HG02970 (cell line): ENCODE data around the gene DNAJC5G.

Experiments used
- ATAC-seq: cut with Tn5 transposase; IDR thresholded peaks from one replicate; pipeline ENCODE4 v1.9.1; 2021; ENCODE audit warnings: mild to moderate bottlenecking, moderate library complexity, moderate number of reproducible peaks; ENCODE audit not compliant: unreplicated experiment, low FRiP score

Gene DNAJC5G, protein sequence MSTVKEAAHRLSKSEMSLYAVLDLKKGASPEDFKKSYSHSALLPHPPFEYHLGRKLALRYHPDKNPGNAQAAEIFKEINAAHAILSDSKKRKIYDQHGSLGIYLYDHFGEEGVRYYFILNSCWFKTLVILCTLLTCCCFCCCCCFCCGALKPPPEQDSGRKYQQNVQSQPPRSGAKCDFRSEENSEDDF

DNA sequence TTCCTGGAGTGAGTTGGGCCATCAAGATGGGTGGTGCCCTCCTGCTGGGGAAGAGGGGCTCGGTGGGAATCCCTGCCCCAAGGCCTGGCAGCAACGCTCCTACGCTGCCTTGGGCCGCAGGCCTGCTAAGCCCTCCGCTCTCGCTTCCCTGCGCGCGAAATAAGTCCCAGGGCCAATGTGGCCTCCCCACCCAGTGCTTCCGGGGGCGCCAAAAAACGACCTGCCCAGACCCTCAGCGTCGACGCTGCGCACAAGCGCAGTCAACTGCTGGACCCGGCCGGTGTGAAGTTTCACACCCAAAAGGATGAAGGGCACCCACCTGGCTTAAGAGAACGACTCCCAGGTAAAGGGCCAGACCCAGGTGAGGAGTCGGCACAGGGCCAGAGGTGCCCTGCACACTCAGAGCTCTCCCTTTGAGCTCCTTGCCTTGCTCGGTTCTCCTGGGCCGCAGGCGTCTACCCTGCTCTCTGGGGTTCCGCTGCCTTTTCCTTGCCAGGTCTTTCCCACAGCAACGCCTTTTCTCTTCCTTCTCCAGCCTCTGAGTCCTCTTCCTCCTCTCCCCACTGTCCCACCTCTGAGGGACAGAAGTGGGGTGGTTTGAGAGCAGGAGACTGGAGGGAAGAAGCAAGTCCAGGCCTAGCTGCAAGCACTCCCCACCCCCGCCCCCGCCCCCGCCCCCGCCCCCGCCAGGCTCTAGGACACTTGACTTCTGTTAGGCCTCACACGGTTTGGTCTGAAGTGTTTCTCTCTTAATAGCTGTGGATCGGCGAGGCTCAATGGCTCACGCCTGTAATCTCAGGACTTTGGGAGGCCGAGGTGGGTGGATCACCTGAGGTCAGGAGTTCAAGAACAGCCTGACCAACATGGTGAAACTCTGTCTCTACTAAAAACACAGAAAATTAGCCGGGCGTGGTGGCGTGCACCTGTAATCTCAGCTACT is at the start of gene DNAJC5G:
Gene DNAJC5G (plus strand): TSS at position 223 of the 940 bp plus-strand sequence. CDS start 1,296 bp downstream, outside the sequence.
- no peak for ATAC-seq

DNA sequence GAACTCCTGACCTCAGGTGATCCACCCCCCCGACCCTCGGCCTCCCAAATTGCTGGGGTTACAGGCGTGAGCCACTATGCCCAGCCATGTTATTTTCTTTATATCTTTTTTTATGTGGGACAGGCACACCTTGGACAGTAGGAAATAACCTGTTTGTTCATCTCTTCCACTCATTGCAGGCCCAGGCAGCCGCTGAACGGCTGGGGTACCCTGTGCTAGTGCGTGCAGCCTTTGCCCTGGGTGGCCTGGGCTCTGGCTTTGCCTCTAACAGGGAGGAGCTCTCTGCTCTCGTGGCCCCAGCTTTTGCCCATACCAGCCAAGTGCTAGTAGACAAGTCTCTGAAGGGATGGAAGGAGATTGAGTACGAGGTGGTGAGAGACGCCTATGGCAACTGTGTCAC is 49.7 kb upstream of the DNAJC5G start:
- no peak for ATAC-seq

DNA sequence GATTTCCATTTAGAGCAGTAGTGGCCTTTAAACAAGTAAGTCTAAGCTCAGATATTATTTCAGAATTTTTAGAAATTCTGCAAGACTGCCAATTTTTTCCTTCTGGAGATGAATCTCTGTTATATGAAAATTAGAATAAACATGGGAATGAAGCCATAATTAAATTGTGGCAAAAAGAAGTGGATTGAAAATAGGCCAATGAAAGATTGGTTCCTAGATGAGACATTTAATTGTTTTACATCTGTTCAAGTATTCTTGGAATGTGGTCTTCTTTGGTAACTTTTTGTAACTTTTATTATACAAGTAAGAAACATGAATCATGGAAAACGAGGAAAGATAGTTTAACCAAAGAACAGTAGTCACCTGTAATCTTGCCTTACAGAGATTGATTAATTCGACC is 47.7 kb upstream of the DNAJC5G start:
- ATAC-seq = no peak

DNA sequence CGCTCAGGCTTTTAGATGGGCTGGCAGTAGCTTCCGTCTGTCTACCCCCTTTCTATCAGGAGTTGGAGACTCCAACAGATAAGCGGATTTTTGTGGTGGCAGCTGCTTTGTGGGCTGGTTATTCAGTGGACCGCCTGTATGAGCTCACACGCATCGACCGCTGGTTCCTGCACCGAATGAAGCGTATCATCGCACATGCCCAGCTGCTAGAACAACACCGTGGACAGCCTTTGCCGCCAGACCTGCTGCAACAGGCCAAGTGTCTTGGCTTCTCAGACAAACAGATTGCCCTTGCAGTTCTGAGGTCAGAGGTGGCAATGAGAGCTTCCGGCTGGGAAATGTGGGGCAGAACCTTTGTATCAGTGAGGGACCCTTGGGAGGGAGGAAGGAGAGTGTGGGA is 43.3 kb upstream of the DNAJC5G start:
- ATAC-seq = no peak

DNA sequence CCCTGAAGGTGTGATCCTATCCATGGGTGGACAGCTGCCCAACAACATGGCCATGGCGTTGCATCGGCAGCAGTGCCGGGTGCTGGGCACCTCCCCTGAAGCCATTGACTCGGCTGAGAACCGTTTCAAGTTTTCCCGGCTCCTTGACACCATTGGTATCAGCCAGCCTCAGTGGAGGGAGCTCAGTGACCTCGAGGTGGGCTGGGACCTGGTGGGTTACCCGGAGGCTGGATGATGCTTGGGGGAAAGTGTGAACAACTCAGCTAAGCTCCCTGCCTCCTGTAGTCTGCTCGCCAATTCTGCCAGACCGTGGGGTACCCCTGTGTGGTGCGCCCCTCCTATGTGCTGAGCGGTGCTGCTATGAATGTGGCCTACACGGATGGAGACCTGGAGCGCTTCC is 41.9 kb upstream of the DNAJC5G start:
- no peak for ATAC-seq

DNA sequence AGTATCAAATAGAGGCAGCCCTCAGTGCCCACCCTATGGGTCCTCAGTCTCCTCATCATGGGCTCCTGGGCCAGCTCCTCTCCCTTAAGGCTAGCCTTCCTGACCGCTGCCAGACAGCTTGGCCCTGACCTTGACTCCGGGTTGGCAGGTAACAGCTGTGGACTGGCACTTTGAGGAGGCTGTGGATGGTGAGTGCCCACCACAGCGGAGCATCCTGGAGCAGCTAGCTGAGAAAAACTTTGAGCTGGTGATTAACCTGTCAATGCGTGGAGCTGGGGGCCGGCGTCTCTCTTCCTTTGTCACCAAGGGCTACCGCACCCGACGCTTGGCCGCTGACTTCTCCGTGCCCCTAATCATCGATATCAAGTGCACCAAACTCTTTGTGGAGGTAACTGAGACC is 39.1 kb upstream of the DNAJC5G start:
- no peak for ATAC-seq

DNA sequence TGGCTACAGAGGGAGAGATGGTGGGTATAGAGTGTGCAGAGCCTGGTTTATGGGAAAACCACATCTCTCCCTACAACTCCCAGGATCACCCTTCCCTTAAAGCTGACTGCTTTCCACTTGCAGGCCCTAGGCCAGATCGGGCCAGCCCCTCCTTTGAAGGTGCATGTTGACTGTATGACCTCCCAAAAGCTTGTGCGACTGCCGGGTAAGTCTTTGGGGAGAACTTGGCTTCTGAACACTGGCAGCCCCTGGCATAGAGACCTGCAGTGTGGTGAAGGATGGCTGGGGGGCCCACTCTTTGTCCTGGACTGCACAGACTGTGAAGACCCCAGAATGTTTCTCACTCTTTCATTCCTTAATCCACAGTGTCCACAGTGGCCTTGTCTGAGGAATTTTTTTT is 38.6 kb upstream of the DNAJC5G start:
- no peak for ATAC-seq

DNA sequence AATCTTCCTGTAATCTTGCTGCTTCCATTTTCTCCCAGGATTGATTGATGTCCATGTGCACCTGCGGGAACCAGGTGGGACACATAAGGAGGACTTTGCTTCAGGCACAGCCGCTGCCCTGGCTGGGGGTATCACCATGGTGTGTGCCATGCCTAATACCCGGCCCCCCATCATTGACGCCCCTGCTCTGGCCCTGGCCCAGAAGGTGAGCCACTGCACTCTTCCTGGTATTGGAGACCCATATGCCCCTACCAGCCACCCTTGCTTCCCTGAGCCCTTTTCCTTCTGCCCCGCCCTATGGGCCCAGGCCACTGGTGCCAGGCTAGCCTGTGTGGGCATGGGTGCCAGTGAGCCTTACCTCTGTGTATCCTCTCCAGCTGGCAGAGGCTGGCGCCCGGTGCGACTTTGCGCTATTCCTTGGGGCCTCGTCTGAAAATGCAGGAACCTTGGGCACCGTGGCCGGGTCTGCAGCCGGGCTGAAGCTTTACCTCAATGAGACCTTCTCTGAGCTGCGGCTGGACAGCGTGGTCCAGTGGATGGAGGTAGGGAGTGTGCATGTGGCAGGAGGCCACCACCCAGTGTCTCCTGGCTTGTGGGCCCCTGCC is 37.8 kb upstream of the DNAJC5G start:
- no peak for ATAC-seq

DNA sequence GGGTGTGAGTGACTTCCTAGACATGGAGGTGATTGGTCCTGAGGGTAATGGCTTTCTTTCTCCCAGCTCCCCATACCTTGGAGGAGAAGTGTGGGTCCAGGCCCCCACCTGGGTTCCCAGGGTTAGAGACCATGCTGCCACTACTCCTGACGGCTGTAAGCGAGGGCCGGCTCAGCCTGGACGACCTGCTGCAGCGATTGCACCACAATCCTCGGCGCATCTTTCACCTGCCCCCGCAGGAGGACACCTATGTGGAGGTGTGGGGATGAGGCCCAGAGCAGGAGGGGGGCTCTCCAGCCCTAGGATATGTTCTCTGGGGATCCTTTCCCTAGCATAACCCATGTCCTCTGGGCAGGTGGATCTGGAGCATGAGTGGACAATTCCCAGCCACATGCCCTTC is 36.3 kb upstream of the DNAJC5G start:
- ATAC-seq = no peak

DNA sequence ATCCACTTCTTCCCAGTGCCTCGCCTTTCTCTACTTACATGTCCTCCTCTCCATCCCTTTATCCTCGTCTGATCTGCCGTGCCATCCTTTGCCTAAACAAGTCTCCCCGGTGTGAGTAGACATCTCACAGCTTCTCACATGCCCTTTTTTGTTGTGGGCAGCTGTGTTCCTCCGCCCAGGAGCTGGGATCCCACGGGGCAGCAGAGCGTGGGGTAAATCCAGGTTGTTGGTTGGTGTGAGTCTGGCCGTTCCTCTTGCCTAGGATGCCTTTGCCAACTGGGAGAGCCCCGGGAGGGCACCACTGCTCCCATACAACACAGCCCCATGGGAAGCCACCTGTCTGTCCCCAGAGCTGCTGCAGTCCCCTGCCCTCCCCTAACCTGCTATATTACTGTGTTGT is 34.8 kb upstream of the DNAJC5G start:
- no peak for ATAC-seq

DNA sequence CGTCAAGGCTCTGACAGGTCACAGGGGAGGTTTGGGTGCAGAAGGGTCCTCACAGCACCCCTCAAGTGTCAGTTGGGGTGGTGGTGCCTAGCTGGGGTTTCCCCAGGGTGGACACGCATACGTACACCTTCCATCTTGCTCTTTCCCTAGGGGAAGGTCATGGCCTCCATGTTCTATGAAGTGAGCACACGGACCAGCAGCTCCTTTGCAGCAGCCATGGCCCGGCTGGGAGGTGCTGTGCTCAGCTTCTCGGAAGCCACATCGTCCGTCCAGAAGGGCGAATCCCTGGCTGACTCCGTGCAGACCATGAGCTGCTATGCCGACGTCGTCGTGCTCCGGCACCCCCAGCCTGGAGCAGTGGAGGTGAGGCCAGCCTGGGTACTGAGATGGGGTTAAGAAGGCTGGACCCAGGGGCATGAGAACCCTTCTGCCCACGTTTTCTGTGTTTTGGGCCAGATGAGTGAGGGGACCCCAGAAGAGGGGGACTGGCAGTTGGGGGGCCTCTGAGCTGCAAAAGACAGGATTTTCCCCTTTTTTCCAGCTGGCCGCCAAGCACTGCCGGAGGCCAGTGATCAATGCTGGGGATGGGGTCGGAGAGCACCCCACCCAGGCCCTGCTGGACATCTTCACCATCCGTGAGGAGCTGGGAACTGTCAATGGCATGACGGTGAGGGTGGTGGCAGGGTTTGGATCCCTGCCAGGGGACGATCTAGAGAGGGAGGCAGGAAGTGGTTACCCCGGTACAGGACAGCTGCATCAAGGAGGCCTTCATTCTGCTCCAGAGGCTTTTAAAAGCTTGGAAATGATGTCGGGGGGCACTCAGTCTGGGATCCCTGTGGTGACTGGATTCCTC is 33.2 kb upstream of the DNAJC5G start:
- no peak for ATAC-seq

DNA sequence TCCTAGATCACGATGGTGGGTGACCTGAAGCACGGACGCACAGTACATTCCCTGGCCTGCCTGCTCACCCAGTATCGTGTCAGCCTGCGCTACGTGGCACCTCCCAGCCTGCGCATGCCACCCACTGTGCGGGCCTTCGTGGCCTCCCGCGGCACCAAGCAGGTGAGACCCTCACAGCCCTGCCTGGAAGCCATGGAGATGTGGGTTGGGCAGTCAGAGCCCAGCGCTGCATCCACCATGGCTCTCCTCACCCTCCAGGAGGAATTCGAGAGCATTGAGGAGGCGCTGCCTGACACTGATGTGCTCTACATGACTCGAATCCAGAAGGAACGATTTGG is 32.6 kb upstream of the DNAJC5G start:
- no peak for ATAC-seq

DNA sequence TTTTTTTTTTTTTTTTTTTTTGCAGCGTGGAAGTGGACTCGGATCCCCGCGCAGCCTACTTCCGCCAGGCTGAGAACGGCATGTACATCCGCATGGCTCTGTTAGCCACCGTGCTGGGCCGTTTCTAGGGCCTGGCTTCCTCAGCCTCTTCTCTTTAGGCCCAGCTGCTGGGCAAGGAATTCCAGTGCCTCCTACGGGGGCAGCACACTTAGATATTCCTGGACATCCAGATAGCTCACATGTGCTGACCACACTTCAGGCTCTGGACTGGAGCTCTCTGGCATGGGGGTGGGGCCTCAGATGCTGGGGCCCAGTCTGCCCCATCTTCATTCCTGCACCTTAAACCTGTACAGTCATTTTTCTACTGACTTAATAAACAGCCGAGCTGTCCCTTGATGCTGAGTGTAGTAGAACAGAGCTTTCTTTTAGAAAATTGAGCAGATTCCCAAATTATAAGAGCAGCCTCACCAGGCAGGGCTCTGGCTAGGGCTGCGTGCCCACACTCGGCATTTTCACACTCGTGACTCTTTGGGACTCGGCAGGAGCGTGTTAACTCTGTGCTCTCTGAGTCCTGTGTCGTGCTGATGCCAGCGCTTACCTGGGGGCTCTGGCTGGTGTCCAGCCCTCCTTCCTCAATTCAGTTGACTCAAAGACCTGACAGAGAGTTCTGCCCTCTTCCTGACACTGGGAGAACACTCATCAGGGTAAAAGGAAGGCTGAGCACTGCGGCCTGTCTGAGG is 31.7 kb upstream of the DNAJC5G start:
- ATAC-seq = no peak

DNA sequence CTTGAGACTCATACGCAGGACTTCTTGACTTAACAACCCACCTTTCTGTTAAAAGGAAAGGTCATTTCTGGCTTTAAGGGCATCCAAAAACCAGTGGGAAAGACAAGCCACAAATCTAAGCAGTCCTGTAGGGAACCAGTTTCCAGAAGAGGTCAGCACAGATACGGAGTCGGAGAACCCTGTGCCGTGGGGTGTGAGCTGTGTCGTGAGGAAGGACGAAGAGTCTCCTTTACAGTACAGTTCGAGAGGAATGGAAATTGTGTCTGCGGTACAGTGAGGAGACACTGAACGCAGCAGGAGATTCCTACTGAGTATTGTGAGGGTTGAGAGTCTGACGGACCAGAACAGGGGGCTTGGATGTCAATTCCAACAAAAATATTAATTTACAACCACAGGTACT is 30.1 kb upstream of the DNAJC5G start:
- ATAC-seq = no peak

DNA sequence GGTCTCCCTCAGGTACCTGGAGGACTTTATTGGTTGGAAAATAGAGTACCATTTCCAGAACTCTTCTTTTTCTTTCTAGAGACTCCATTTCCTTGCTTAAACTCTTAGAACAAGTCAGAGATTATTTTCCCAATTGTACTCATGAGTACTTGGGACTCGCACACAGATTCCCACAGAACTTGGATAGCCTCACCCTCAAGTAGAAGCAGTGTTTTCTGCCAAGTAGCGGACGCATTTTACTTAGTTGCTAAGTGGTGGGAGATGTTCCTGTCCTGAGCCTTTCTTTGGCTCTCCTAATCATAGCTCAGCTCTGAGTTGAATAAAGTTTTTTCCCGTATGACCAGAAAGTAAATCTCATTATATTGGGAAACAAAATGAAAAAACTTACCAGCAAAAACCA is 29.6 kb upstream of the DNAJC5G start:
- ATAC-seq = no peak

DNA sequence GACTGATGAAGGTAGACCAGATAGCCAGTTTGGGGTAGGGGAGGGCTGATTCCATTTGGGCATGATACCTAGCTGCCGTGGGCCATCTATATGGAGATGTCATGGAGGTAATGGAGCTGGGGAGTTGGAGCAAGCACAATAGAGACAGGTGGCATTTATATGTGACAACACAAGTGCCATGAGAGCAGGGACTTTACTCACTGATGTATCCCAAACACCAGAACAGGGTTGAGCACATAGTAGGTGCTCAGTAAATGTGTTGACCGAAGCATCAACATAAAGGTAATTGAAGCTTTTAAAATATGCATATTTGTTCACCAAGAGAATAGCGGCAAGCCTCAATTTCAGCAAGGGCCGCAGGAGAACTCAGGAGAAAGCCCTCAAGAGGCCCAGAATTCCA is 27.3 kb upstream of the DNAJC5G start:
- no peak for ATAC-seq

DNA sequence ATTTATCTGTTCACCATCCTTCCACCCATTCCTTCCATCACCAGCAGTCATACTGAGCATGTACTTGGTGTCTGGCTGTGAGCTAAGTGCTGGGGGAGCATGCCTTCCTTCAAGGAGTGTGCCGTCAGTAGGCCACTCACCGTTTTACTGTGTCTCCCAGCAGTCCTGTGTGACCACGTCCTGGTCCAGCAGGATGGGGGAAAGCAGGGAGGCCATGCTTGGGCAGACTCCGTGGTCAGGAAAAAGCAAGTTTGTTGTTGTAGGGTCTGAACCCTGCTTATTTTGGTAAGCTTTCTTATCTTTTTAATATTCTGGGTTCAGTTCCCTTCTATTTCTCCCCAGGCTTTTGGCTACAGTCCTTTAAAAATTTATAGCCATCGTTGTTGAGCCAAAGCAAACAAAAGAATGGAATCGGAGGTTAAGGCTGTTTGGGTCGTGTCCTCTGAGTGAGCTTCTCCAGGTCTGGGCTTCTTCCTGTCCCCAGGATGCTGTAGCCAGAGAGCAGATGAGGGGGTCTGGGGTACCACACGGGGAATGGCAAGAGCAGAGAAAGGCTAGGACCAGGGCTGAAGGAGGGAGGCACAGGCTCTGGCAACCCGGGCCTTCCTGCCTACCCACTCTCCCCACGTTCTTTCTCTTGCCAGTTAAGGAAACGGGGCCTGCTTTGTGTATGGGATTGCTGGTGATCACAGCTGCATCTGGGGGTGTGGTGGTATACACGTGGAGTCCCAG is 25.9 kb upstream of the DNAJC5G start:
- ATAC-seq = no peak

DNA sequence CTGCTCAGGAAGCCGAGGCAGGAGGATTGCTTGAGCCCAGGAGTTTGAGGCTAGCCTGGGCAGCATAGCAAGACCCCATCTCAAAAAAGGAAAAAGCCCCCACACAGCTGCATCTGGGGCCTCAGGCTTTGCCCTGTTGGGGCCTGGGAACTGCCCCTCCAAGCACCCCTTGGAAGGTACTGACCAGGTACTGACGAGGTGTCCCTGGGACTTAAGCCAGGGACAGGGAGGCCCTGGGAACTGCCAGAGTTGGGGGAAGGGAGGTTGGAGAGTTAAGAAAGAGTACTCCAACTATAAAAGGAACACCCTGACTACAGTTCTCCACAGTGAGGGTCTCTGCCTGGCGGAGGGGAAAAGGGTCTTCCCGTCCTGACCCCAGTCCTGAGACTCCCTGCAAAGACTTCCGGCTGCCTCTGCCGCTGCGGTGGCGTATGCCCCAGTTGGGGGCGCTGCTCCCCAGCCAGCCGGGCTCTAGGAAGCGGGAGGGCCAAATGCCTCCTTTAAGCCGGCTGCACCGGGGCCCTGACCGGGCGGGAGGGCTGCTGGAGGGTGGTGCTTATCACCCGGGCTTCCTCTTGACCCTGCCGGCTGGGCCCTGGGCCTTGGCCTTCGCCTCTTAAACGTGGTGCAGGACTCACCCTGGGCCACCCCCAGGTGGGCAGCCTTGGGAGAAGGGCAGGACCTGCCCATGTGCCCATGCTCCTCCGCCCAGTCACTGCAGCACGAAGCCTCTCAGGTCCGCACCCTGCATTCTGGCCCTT is 25.2 kb upstream of the DNAJC5G start:
- no peak for ATAC-seq
